Measurements from ENCODE around the gene SF3B4. TPM values are rescaled to one million over a fixed set of nuclear protein-coding genes. Genes with fewer than 3 reads are reported as not detected.
"Not testable (repeated sequence)": the region's sequence is repeated elsewhere in the genome, so short reads cannot be mapped to it uniquely, and the experiment has no call there.

The SF3B4 gene
- total RNA-seq, 4 donors from 2014 or later, result 7.6 to 16.9 (median 14.1) TPM

DNA sequence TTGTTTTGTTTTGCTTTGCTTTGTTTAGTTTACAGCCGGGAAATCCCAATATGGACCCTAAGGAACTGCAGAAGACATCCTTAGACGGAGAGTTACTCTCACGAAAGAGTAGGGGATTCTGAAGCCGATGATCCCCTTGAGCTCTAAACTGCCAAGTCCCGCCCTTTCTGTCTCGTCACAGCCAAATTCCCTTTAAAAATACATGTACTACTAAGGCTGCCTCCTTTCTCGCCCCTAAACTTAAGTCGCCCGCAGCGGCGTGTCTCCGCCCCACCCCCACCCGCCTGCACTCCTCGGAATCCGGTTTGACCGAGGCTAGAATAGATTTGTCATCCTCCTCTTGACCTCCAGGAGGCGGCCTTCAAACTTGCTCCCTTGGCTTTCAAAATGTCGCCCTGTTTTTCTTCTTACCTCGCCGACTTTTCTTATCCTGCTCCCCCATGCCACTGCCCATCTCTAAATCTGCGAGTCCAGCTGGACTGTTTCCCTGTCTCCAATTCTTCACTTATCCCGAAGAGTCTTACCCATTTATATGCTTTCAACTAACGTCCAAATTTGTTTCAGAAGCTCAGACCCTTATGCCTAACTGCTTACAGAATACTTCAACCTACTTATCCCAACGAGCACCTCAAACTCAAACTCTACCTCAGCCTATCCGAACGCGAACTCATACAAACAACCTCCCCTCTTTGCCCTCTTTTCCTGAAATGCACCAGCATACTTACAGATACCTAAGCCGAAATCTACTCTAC, 39.2 kb downstream of the SF3B4 start:
- peak in 2 of 4 donors; percentile 24 to 63 for TF ChIP-seq POLR2A (IDR thresholded peaks at IDR 0.05)
- TF ChIP-seq, protein P1, sequence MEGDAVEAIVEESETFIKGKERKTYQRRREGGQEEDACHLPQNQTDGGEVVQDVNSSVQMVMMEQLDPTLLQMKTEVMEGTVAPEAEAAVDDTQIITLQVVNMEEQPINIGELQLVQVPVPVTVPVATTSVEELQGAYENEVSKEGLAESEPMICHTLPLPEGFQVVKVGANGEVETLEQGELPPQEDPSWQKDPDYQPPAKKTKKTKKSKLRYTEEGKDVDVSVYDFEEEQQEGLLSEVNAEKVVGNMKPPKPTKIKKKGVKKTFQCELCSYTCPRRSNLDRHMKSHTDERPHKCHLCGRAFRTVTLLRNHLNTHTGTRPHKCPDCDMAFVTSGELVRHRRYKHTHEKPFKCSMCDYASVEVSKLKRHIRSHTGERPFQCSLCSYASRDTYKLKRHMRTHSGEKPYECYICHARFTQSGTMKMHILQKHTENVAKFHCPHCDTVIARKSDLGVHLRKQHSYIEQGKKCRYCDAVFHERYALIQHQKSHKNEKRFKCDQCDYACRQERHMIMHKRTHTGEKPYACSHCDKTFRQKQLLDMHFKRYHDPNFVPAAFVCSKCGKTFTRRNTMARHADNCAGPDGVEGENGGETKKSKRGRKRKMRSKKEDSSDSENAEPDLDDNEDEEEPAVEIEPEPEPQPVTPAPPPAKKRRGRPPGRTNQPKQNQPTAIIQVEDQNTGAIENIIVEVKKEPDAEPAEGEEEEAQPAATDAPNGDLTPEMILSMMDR (IDR thresholded peaks at IDR 0.05), result peak in 5 of 6 experiments; percentile 41 to 60 (median 57)
- WGBS, 2 donors, result 2 to 3% methylated on average over 25 to 28 of the region's 28 CpGs
- Histone ChIP-seq H3K36me3 (no peaks in the 10 kb centered on the region), H3K27me3 (no peaks in the 10 kb centered on the region), H3K4me3 (peak overlapping the region; percentile 39 to 75 (median 62)), H3K9me3 (no peaks in the 10 kb centered on the region), H3K27ac (peak overlapping the region; percentile 94 to 100 (median 99)), H3K4me1 (peaks cover 8 to 43% (median 14%) of the 10 kb centered on the region in 3 donors)
- intact Hi-C loops (cut with DNase I), result no loop called here
- peak; percentile 11 for DNase-seq

DNA sequence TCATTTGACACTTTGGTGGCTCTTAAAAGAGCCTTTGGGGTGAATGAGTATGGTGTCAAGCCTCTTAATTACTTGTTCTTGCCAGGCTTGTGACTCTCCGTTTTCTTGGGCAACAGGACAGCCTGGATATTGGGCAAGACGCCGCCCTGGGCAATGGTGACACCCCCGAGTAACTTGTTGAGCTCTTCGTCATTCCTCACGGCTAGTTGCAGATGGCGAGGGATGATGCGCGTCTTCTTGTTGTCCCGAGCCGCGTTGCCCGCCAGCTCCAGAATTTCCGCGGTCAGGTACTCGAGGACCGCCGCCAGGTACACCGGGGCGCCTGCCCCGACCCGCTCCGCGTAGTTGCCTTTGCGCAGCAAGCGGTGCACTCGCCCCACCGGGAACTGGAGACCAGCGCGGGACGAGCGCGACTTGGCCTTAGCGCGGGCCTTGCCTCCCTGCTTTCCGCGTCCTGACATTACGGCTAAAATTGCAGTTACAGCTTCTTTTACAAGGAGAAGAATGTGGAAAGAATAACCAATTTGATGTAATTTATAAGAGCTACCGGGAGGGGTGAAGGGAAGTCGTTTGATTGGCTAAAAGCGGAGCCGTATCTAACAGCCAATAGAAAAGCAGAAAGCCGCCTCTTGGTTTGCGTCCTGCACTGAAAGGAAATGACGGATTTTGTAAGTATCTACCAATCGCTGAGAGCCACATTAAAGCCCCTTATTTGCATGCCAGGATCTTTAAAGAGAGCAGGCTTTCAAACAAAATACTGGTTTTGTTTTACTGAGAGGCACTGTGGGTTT, 40.0 kb downstream of the SF3B4 start:
- intact Hi-C loops (cut with DNase I), result no loop called here
- Histone ChIP-seq H3K4me1 (peaks cover 8 to 48% (median 14%) of the 10 kb centered on the region in 3 donors), H3K4me3 (peak overlapping the region; percentile 39 to 75 (median 62)), H3K9me3 (no peaks in the 10 kb centered on the region), H3K27me3 (no peaks in the 10 kb centered on the region), H3K36me3 (no peaks in the 10 kb centered on the region), H3K27ac (peak overlapping the region; percentile 94 to 100 (median 99))
- TF ChIP-seq, protein P1 (IDR thresholded peaks at IDR 0.05), result peak in 3 of 6 experiments; percentile 22 to 40 (median 36)
- TF ChIP-seq POLR2A (IDR thresholded peaks at IDR 0.05), result peak in 3 of 4 donors; percentile 35 to 96 (median 89)
- DNase-seq, result peak; percentile 54
- 0% methylated on average over 15 to 18 of the region's 46 CpGs for WGBS, 2 donors

DNA sequence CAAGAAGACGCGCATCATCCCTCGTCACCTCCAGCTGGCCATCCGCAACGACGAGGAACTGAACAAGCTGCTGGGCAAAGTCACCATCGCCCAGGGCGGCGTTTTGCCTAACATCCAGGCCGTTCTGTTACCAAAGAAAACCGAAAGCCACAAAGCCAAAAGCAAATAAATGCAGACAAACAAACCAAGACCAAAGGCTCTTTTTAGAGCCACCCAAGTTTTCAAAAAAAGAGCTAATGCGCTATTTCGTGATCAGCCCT, 40.5 kb downstream of the SF3B4 start:
- Histone ChIP-seq H3K27ac (peak overlapping the region; percentile 94 to 100 (median 99)), H3K4me3 (peak overlapping the region; percentile 39 to 75 (median 62)), H3K4me1 (peaks cover 8 to 48% (median 14%) of the 10 kb centered on the region in 3 donors)
- intact Hi-C loops (cut with DNase I); DNase-seq; H3K9me3 ChIP-seq; H3K36me3 ChIP-seq; H3K27me3 ChIP-seq: not testable (repeated sequence)
- 0% methylated on average over 3 to 7 of the region's 13 CpGs for WGBS, 2 donors
- TF ChIP-seq POLR2A (IDR thresholded peaks at IDR 0.05), result peak in 1 of 4 donors; percentile 83

DNA sequence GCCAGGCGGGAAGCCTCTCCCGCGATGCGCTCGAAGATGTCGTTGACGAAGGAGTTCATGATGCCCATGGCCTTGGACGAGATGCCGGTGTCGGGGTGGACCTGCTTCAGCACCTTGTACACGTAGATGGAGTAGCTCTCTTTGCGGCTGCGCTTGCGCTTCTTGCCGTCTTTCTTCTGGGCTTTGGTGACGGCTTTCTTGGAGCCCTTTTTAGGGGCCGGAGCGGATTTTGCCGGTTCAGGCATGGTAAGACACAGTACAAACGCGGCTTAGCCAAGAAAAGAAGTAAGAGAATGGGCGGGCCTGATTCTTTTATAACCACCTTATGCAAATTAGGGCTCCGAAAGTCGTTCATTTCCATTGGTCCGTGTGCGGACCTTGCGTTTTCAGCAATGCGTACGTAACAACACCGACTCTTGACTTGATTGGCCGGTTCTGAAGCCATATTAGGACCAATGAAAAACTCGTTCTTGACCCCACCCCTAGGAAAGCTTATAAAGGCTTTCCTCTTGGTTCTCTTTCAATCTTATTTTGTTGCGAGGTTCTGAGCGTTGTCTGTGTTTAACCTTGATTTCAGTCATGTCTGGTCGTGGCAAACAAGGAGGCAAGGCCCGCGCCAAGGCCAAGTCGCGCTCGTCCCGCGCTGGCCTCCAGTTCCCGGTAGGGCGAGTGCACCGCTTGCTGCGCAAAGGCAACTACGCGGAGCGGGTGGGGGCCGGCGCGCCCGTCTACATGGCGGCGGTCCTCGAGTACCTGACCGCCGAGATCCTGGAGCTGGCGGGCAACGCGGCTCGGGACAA, 41.0 kb downstream of the SF3B4 start:
- peak overlapping the region; percentile 94 to 100 (median 99) for H3K27ac ChIP-seq
- peaks cover 8 to 48% (median 14%) of the 10 kb centered on the region in 3 donors for H3K4me1 ChIP-seq
- WGBS, 2 donors, result 0% methylated on average over 18 to 24 of the region's 62 CpGs
- no peaks in the 10 kb centered on the region for H3K9me3 ChIP-seq
- intact Hi-C loops (cut with DNase I), result no loop called here
- no peaks in the 10 kb centered on the region for H3K36me3 ChIP-seq
- peak overlapping the region; percentile 56 to 75 (median 62) for H3K4me3 ChIP-seq
- DNase-seq, result peak; percentile 79
- H3K27me3 ChIP-seq, result no peaks in the 10 kb centered on the region
- TF ChIP-seq POLR2A (IDR thresholded peaks at IDR 0.05), result peak; percentile 11 to 100 (median 100)
- TF ChIP-seq, protein P1 (IDR thresholded peaks at IDR 0.05), result peak in 3 of 6 experiments; percentile 13 to 26 (median 26)

DNA sequence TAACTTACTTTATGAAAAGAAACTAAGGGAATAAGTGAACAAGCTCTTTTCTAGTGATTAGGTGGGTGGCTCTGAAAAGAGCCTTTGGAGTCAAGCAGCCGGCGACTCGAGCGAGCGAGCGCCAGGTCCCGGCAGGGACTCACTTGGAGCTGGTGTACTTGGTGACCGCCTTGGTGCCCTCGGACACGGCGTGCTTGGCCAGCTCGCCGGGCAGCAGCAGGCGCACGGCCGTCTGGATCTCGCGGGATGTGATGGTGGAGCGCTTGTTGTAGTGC, 41.5 kb downstream of the SF3B4 start:
- 0% methylated on average over 6 to 19 of the region's 19 CpGs for WGBS, 2 donors
- H3K36me3 ChIP-seq; H3K9me3 ChIP-seq; H3K27me3 ChIP-seq; intact Hi-C loops (cut with DNase I); DNase-seq: not testable (repeated sequence)
- Histone ChIP-seq H3K4me3 (peak overlapping the region; percentile 56 to 75 (median 62)), H3K27ac (peak overlapping the region; percentile 94 to 100 (median 99)), H3K4me1 (peaks cover 8 to 48% (median 14%) of the 10 kb centered on the region in 3 donors)
